HCT116 (cell line): ENCODE data around the gene CDR2. TPM values are rescaled to one million over a fixed set of nuclear protein-coding genes. Genes with fewer than 3 reads are reported as not detected.
A peak's percentile ranks its signal among the peaks of the same experiment; 100 is the strongest.

Source experiments
- ATAC-seq: fragments of 200-7000 bp; cut with Tn5 transposase; 2 replicates; pipeline ENCODE4 v1.9.1; 2020; ENCODE audit warnings: mild to moderate bottlenecking, moderate library complexity
- BruUV-seq: library from RNA; stranded (reverse); fragments of 400-500 nt; replicated peaks from 2 replicates; lab custom pipeline; 2021; lab: Mats Ljungman, UMichigan
- CTCF ChIA-PET: fragments of 300-600 bp; sonication (Branson Sonifier 250); formaldehyde crosslinking; loops from one replicate; lab custom pipeline; 2021; ENCODE audit warnings: antibody characterized with exemption; lab: Charles Lee
- POLR2A ChIA-PET: fragments of 300-600, 350-600 bp; sonication (Branson Sonifier 250); formaldehyde crosslinking; loops from one replicate; lab custom pipeline; 2021; ENCODE audit warnings: antibody characterized with exemption; lab: Charles Lee
- RAD21 ChIA-PET, 2 experiments: fragments of 300-600 bp; sonication (Branson Sonifier 250); formaldehyde crosslinking; loops; one replicate each; lab custom pipeline; 2023; ENCODE audit warnings: low total read pairs in 2 of 2; ENCODE audit not compliant: uncharacterized antibody in 2 of 2, unreplicated experiment in 2 of 2, low non-redundant PET in 1 of 2; lab: Charles Lee
- DNase-seq: peaks from one replicate; pipeline ENCODE4 v3.0.0-alpha.2; 2010; ENCODE audit warnings: low read depth, low spot score
- H2AFZ ChIP-seq: fragments of 200-600 bp; shearing (Covaris generic), sonication (generic); 2 replicates; pipeline ENCODE4 v1.6.1; 2017; ENCODE audit warnings: low read depth, mixed run types, mixed read lengths, antibody characterized with exemption, low read length; ENCODE audit not compliant: poor library complexity, severe bottlenecking
- H3K27ac ChIP-seq: 2 replicates; pipeline ENCODE4 v1.5.1; 2012; ENCODE audit warnings: low read depth, low read length
- H3K27me3 ChIP-seq: fragments of 200-600 bp; sonication (generic); 2 replicates; pipeline ENCODE4 v1.6.1; 2016; ENCODE audit warnings: mixed run types, low read length, mixed read lengths; ENCODE audit not compliant: insufficient read depth
- H3K36me3 ChIP-seq, 2 experiments: fragments of 200-500 bp in 1 of 2; fragments of 200-600 bp in 1 of 2; sonication (Bioruptor generic) in 1 of 2; sonication (generic) in 1 of 2; 2 replicates each; pipeline versions ENCODE4 v1.5.1 to v1.6.1; 2014 to 2016; ENCODE audit warnings: low read length in 2 of 2, inconsistent platforms in 1 of 2, mixed read lengths in 1 of 2, mixed run types in 1 of 2; ENCODE audit not compliant: insufficient read depth in 2 of 2, control insufficient read depth in 1 of 2
- H3K4me1 ChIP-seq, 2 experiments: fragments of 200-600 bp in 1 of 2; sonication (generic) in 1 of 2; 2 replicates each; pipeline versions ENCODE4 v1.5.1 to v1.6.1; 2012 to 2017; ENCODE audit warnings: low read length in 2 of 2, inconsistent platforms in 1 of 2, mild to moderate bottlenecking in 1 of 2, mixed read lengths in 1 of 2, mixed run types in 1 of 2, moderate library complexity in 1 of 2; ENCODE audit not compliant: insufficient read depth in 2 of 2, control insufficient read depth in 1 of 2
- H3K4me2 ChIP-seq: fragments of 200-600 bp; sonication (generic); 2 replicates; pipeline ENCODE4 v1.6.1; 2017; ENCODE audit warnings: mixed run types, low read length, mixed read lengths
- H3K4me3 ChIP-seq, 2 experiments: fragments of 200-600 bp in 1 of 2; sonication (generic) in 1 of 2; replicated peaks in 1 of 2; 2 replicates each; pipeline ENCODE4 v1.5.1; 2011 to 2016; ENCODE audit warnings: low read length in 2 of 2, control low read depth in 1 of 2, low read depth in 1 of 2, mild to moderate bottlenecking in 1 of 2, mixed read lengths in 1 of 2, mixed run types in 1 of 2
- H3K79me2 ChIP-seq: fragments of 200-600 bp; sonication (generic); 2 replicates; pipeline ENCODE4 v1.6.1; 2017; ENCODE audit warnings: mild to moderate bottlenecking, mixed run types, low read length, moderate library complexity, mixed read lengths; ENCODE audit not compliant: insufficient read depth
- H3K9ac ChIP-seq: fragments of 200-600 bp; sonication (generic); 2 replicates; pipeline ENCODE4 v1.6.1; 2016; ENCODE audit warnings: low read length, mixed read lengths
- H3K9me2 ChIP-seq: fragments of 200-600 bp; sonication (generic), shearing (Covaris generic); 2 replicates; pipeline ENCODE4 v1.6.1; 2017; ENCODE audit warnings: mixed run types, mild to moderate bottlenecking, moderate library complexity; ENCODE audit not compliant: insufficient read depth
- H3K9me3 ChIP-seq, 2 experiments: fragments of 200-500 bp in 1 of 2; fragments of 200-600 bp in 1 of 2; sonication (Bioruptor generic) in 1 of 2; sonication (generic) in 1 of 2; 2 replicates each; pipeline ENCODE4 v1.6.1; 2014 to 2017; ENCODE audit warnings: low read length in 2 of 2, mixed read lengths in 2 of 2, inconsistent platforms in 1 of 2, low read depth in 1 of 2, mild to moderate bottlenecking in 1 of 2, mixed run types in 1 of 2, moderate library complexity in 1 of 2; ENCODE audit not compliant: control insufficient read depth in 1 of 2, insufficient read depth in 1 of 2
- H4K20me1 ChIP-seq: fragments of 200-600 bp; sonication (generic), shearing (Covaris generic); 2 replicates; pipeline ENCODE4 v1.6.1; 2017; ENCODE audit warnings: mixed run types, mild to moderate bottlenecking, moderate library complexity; ENCODE audit not compliant: insufficient read depth
- ATF3 ChIP-seq: IDR thresholded peaks from 2 replicates; pipeline ENCODE4 v1.6.1; 2012
- CTCF ChIP-seq, 3 experiments: fragments of 200-600 bp in 1 of 3; sonication (generic) in 1 of 3; IDR thresholded peaks in 2 of 3; conservative IDR thresholded peaks in 1 of 3; 2 replicates each; pipeline ENCODE4 v1.5.1; 2012 to 2017; ENCODE audit warnings: low read depth in 2 of 3, low read length in 2 of 3, antibody characterized with exemption in 1 of 3, borderline replicate concordance in 1 of 3, control low read depth in 1 of 3, mild to moderate bottlenecking in 1 of 3, mixed read lengths in 1 of 3, mixed run types in 1 of 3, moderate library complexity in 1 of 3; ENCODE audit not compliant: insufficient read depth in 1 of 3
- EGR1 ChIP-seq: IDR thresholded peaks from 2 replicates; pipeline ENCODE4 v1.6.1; 2012; ENCODE audit warnings: low read depth
- ELF1 ChIP-seq: IDR thresholded peaks from 2 replicates; pipeline ENCODE4 v1.6.1; 2012; ENCODE audit warnings: low read depth, borderline replicate concordance
- EZH2 ChIP-seq: fragments of 200-600 bp; sonication (generic); IDR thresholded peaks from 2 replicates; pipeline ENCODE4 v1.6.1; 2017; ENCODE audit warnings: antibody characterized with exemption, mixed run types
- EZH2phosphoT487 ChIP-seq: fragments of 200-600 bp; IDR thresholded peaks from 2 replicates; pipeline ENCODE4 v1.6.1; 2018; ENCODE audit warnings: antibody characterized with exemption, borderline replicate concordance
- JUND ChIP-seq: IDR thresholded peaks from 2 replicates; pipeline ENCODE4 v1.6.1; 2012
- MAX ChIP-seq: IDR thresholded peaks from 2 replicates; pipeline ENCODE4 v1.6.1; 2012
- POLR2A ChIP-seq: IDR thresholded peaks from 2 replicates; pipeline ENCODE4 v1.7.0; 2011; ENCODE audit warnings: borderline replicate concordance; ENCODE audit not compliant: insufficient read depth, insufficient read length; ENCODE audit errors: extremely low read depth
- POLR2AphosphoS5 ChIP-seq: IDR thresholded peaks from 2 replicates; pipeline ENCODE4 v1.6.1; 2011; ENCODE audit warnings: mild to moderate bottlenecking, low read depth, low read length, moderate library complexity
- RAD21 ChIP-seq: IDR thresholded peaks from 2 replicates; pipeline ENCODE4 v1.6.1; 2012; ENCODE audit warnings: low read depth, mild to moderate bottlenecking
- REST ChIP-seq: IDR thresholded peaks from 2 replicates; pipeline ENCODE4 v1.6.1; 2012; ENCODE audit warnings: low read depth
- SIN3A ChIP-seq: IDR thresholded peaks from 2 replicates; pipeline ENCODE4 v1.6.1; 2012; ENCODE audit warnings: low read depth
- SP1 ChIP-seq: IDR thresholded peaks from 2 replicates; pipeline ENCODE4 v1.6.1; 2012; ENCODE audit warnings: low read depth
- SRF ChIP-seq: IDR thresholded peaks from 2 replicates; pipeline ENCODE4 v1.6.1; 2012; ENCODE audit warnings: low read depth
- TCF7L2 ChIP-seq: IDR thresholded peaks from 2 replicates; pipeline ENCODE4 v1.7.0; 2011; ENCODE audit warnings: borderline replicate concordance, inconsistent platforms; ENCODE audit not compliant: insufficient read depth, insufficient read length; ENCODE audit errors: extremely low read depth
- ZBTB33 ChIP-seq: IDR thresholded peaks from 2 replicates; pipeline ENCODE4 v1.6.1; 2011; ENCODE audit warnings: mild to moderate bottlenecking, low read length, moderate library complexity; ENCODE audit not compliant: insufficient replicate concordance; ENCODE audit errors: extremely low read depth
- ZFX ChIP-seq: fragments of 450-650 bp; IDR thresholded peaks from 2 replicates; pipeline ENCODE4 v1.6.1; 2017
- intact Hi-C: fragments of 100-400 bp; cut with micrococcal nuclease; formaldehyde crosslinking; loops from 2 replicates; pipeline ENCODE4 v1.10.0; 2022
- total RNA-seq: library from RNA; stranded (reverse); gene quantifications from one replicate; pipeline ENCODE4 v1.2.1, GENCODE V29; 2021; ENCODE audit not compliant: unreplicated experiment

The CDR2 gene
- total RNA-seq, 1 experiment from 2014 or later: 27.3 TPM

GRCh38 chr16:22297871-22298733 lies 76.3 kb downstream of the CDR2 start:
- Histone ChIP-seq H2AFZ (no peak overlapping the region), H3K27ac (peak overlapping the region; percentile 94), H3K27me3 (no peaks in the 10 kb centered on the region), H3K9ac (peak overlapping the region; percentile 100), H3K4me1 (peaks cover 6 to 19% of the 10 kb centered on the region in 2 experiments; a peak in 3 of 4 replicates), H3K4me3 (peak overlapping the region; percentile 83 to 92), H4K20me1 (no peaks in the 10 kb centered on the region; the same call in 1 of the 2 replicates), H3K36me3 (peaks cover 0 to 16% of the 10 kb centered on the region in 2 experiments; a peak in 1 of 4 replicates), H3K79me2 (peaks cover 57% of the 10 kb centered on the region), H3K9me2 (no peaks in the 10 kb centered on the region), H3K4me2 (peak overlapping the region; percentile 93), H3K9me3 (no peaks in the 10 kb centered on the region)
- POLR2A ChIA-PET: interaction anchor here (1.3 kb wide), 1 partner anchor 107 kb away, joined by 3 read pairs; no protein-coding TSS in a partner anchor
- RAD21 ChIA-PET: no interaction called here
- CTCF ChIA-PET: interaction anchor here (1.0 kb wide), 1 partner anchor 92 kb away, joined by 8 read pairs; the partner anchor contains the start of gene EEF2K
- BruUV-seq: TSS peak; percentile 99
- ATAC-seq (peak; percentile 58), DNase-seq (peak; percentile 94)
- intact Hi-C loops: loop anchor here (1.0 to 10.0 kb wide), 3 partner anchors 92 to 293 kb away; partner anchors contain the start of genes EEF2K, MOSMO and PDZD9
- TF ChIP-seq SRF (no peak; the same call in 1 of the 2 replicates), TCF7L2 (peak; percentile 14), ELF1 (no peak), JUND (peak; percentile 70; the same call in 1 of the 2 replicates), POLR2AphosphoS5 (peak; percentile 98), MAX (peak; percentile 62), ZBTB33 (peak; percentile 74), RAD21 (no peak), CTCF (IDR thresholded peaks at IDR 0.05 in 2 of 3, conservative IDR thresholded peaks at IDR 0.05 in 1 of 3; ENCODE audit: borderline replicate concordance in 1 of 3, insufficient read depth in 1 of 3, low read depth in 2 of 3, low read length in 2 of 3) (no peak), EZH2 (no peak), ZFX (no peak), ATF3 (peak; percentile 97), SIN3A (peak; percentile 83), SP1 (peak; percentile 35; the same call in 1 of the 2 replicates), EGR1 (no peak), POLR2A (peak; percentile 46), EZH2phosphoT487 (no peak), REST (no peak)
